Measurements from ENCODE around the gene IGIP.

- no peak for TF ChIP-seq CTCF (conservative IDR thresholded peaks at IDR 0.05; ENCODE audit: low read length)
- TF ChIP-seq EZH2phosphoT487 (IDR thresholded peaks at IDR 0.05; ENCODE audit: borderline replicate concordance) = no peak
These were observed 21.7 kb downstream of the IGIP start for GRCh38 chr5:140147460-140147859.

Measured in Loucy (cell line).